PC-9 (cell line): ENCODE data around the gene LMO2. TPM values are rescaled to one million over a fixed set of nuclear protein-coding genes. Genes with fewer than 3 reads are reported as not detected.

ENCODE experiments used
- BruUV-seq: library from RNA; stranded (reverse); fragments of 400-500 nt; replicated peaks from 2 replicates; lab custom pipeline; 2021; lab: Mats Ljungman, UMichigan
- CTCF ChIA-PET: fragments of 300-600 bp; sonication (Branson Sonifier 250); formaldehyde crosslinking; loops from one replicate; lab custom pipeline; 2022; ENCODE audit warnings: antibody characterized with exemption; lab: Charles Lee
- POLR2A ChIA-PET: fragments of 300-600 bp; sonication (Branson Sonifier 250); formaldehyde crosslinking; loops from one replicate; lab custom pipeline; 2022; ENCODE audit warnings: antibody characterized with exemption; ENCODE audit not compliant: unreplicated experiment; lab: Charles Lee
- DNase-seq, 2 experiments: peaks; one replicate each; pipeline versions ENCODE4 v3.0.0 to v3.0.0-alpha.2; 2015 to 2022; ENCODE audit warnings: mixed read lengths in 1 of 2
- H2AFZ ChIP-seq: fragments of 200-600 bp; sonication (generic); 2 replicates; pipeline ENCODE4 v1.8.1; 2017; ENCODE audit warnings: antibody characterized with exemption
- H3F3A ChIP-seq: fragments of 200-600 bp; sonication (generic); 2 replicates; pipeline ENCODE4 v1.8.1; 2017; ENCODE audit warnings: antibody characterized with exemption, mild to moderate bottlenecking, low read depth; ENCODE audit not compliant: insufficient read depth
- H3K27ac ChIP-seq: fragments of 200-600 bp; sonication (generic); 2 replicates; pipeline ENCODE4 v1.6.1; 2016; ENCODE audit warnings: mixed run types
- H3K27me3 ChIP-seq: fragments of 200-600 bp; sonication (generic); 2 replicates; pipeline ENCODE4 v1.6.1; 2016; ENCODE audit warnings: low read depth, mixed run types; ENCODE audit not compliant: insufficient read depth
- H3K36me3 ChIP-seq: fragments of 200-600 bp; sonication (generic); 2 replicates; pipeline ENCODE4 v1.6.1; 2016; ENCODE audit warnings: low read depth, mixed run types
- H3K4me1 ChIP-seq: fragments of 200-600 bp; sonication (generic); replicated peaks from 2 replicates; pipeline ENCODE4 v1.6.1; 2016; ENCODE audit warnings: mixed run types; ENCODE audit not compliant: insufficient read depth
- H3K4me2 ChIP-seq: fragments of 200-600 bp; sonication (generic); 2 replicates; pipeline ENCODE4 v1.6.1; 2017; ENCODE audit warnings: mixed run types
- H3K4me3 ChIP-seq: fragments of 200-600 bp; sonication (generic); 2 replicates; pipeline ENCODE4 v1.6.1; 2016; ENCODE audit warnings: mixed run types
- H3K79me2 ChIP-seq: fragments of 200-600 bp; sonication (generic); 2 replicates; pipeline ENCODE4 v1.6.1; 2017; ENCODE audit warnings: low read depth, mixed run types
- H3K9me2 ChIP-seq: fragments of 200-600 bp; sonication (generic); 2 replicates; pipeline ENCODE4 v1.8.1; 2017; ENCODE audit warnings: mild to moderate bottlenecking; ENCODE audit not compliant: insufficient read depth
- H3K9me3 ChIP-seq: fragments of 200-600 bp; sonication (generic); 2 replicates; pipeline ENCODE4 v1.8.1; 2016; ENCODE audit warnings: low read depth; ENCODE audit not compliant: insufficient read depth
- H4K20me1 ChIP-seq: fragments of 200-600 bp; sonication (generic); 2 replicates; pipeline ENCODE4 v1.8.1; 2017; ENCODE audit not compliant: insufficient read depth
- CTCF ChIP-seq: fragments of 200-600 bp; sonication (generic); conservative IDR thresholded peaks from 2 replicates; pipeline ENCODE4 v1.6.1; 2017; ENCODE audit warnings: mixed run types, antibody characterized with exemption, mild to moderate bottlenecking, moderate library complexity
- EZH2 ChIP-seq: fragments of 200-600 bp; sonication (generic); IDR thresholded peaks from 2 replicates; pipeline ENCODE4 v1.8.0; 2017; ENCODE audit warnings: antibody characterized with exemption, low read depth
- intact Hi-C: fragments of 100-400 bp; cut with micrococcal nuclease; formaldehyde crosslinking; loops from one replicate; pipeline ENCODE4 v1.10.0; 2022; ENCODE audit not compliant: unreplicated experiment
- total RNA-seq: library from RNA; stranded (reverse); gene quantifications from 2 replicates; pipeline ENCODE4 v1.2.3, GENCODE V29; 2021

Gene LMO2
- total RNA-seq, 1 experiment from 2014 or later: 0.28 TPM

- Histone ChIP-seq H3K27me3 (no peaks in the 10 kb centered on the region), H3K9me2 (no peaks in the 10 kb centered on the region), H3K9me3 (peaks cover 20% of the 10 kb centered on the region), H3K4me2 (no peak overlapping the region), H3K27ac (no peak overlapping the region), H2AFZ (no peak overlapping the region), H3F3A (no peaks in the 10 kb centered on the region), H3K36me3 (no peaks in the 10 kb centered on the region), H3K4me1 (0 out of 2 replicates have a peak, but pooled peaks cover 4% of the 10 kb centered on the region), H3K79me2 (no peaks in the 10 kb centered on the region), H4K20me1 (no peaks in the 10 kb centered on the region), H3K4me3 (no peak overlapping the region)
- no peak for TF ChIP-seq CTCF
- TF ChIP-seq EZH2: no peak
- DNase-seq: no peak
- POLR2A ChIA-PET: no interaction called here
- intact Hi-C loops: no loop called here
- BruUV-seq: no TSS peak
- CTCF ChIA-PET: no interaction called here
Measured at GRCh38 chr11:33931067-33931466, 39.2 kb upstream of the LMO2 start.

- Histone ChIP-seq H3K9me2 (no peaks in the 10 kb centered on the region), H3K4me3 (no peak overlapping the region), H3K4me2 (peak overlapping the region; percentile 5; the same call in 1 of the 2 replicates), H3K27ac (no peak overlapping the region), H2AFZ (peak overlapping the region; percentile 58), H3K9me3 (peaks cover 20% of the 10 kb centered on the region), H3K4me1 (0 out of 2 replicates have a peak, but pooled peaks cover 4% of the 10 kb centered on the region), H3K36me3 (no peaks in the 10 kb centered on the region), H3F3A (no peaks in the 10 kb centered on the region), H3K27me3 (0 out of 2 replicates have a peak, but pooled peaks cover under 1% of the 10 kb centered on the region), H4K20me1 (no peaks in the 10 kb centered on the region), H3K79me2 (no peaks in the 10 kb centered on the region)
- no peak for TF ChIP-seq CTCF
- no peak for TF ChIP-seq EZH2
- ChIA-PET CTCF (no interaction called here), POLR2A (no interaction called here)
- BruUV-seq: no TSS peak
- no peak for DNase-seq
- intact Hi-C loops: no loop called here
Measured at GRCh38 chr11:33930317-33931021, 38.6 kb upstream of the LMO2 start.

- H3K36me3 ChIP-seq: no peaks in the 10 kb centered on the region
- H3K9me3 ChIP-seq: peaks cover 20% of the 10 kb centered on the region
- no TSS peak for BruUV-seq
- H3K4me3 ChIP-seq: no peak overlapping the region
- no peak overlapping the region for H3K27ac ChIP-seq
- H3K4me1 ChIP-seq: 0 out of 2 replicates have a peak, but pooled peaks cover 4% of the 10 kb centered on the region
- H2AFZ ChIP-seq: no peak overlapping the region
- H3K4me2 ChIP-seq: no peak overlapping the region
- intact Hi-C loops: no loop called here
- no peaks in the 10 kb centered on the region for H3F3A ChIP-seq
- no peaks in the 10 kb centered on the region for H4K20me1 ChIP-seq
- CTCF ChIA-PET: interaction anchor here (0.6 kb wide), 1 partner anchor 61 kb away, joined by 3 read pairs; no protein-coding TSS in a partner anchor
- no peak for DNase-seq
- no peak for TF ChIP-seq EZH2
- TF ChIP-seq CTCF: no peak
- no peaks in the 10 kb centered on the region for H3K9me2 ChIP-seq
- POLR2A ChIA-PET: no interaction called here
- no peaks in the 10 kb centered on the region for H3K79me2 ChIP-seq
- peaks cover 16% of the 10 kb centered on the region for H3K27me3 ChIP-seq
Measured at GRCh38 chr11:33928564-33928963, 36.7 kb upstream of the LMO2 start.
